OCI-LY1 (cell line): ENCODE results near the gene CCDC192.

Experiments used
- EZH2 ChIP-seq: fragments of 200-600 bp; sonication (generic), shearing (Covaris generic); IDR thresholded peaks from 2 replicates; pipeline ENCODE4 v1.8.0; 2017; ENCODE audit warnings: borderline replicate concordance, mixed run types, mild to moderate bottlenecking, antibody characterized with exemption, low read length, moderate library complexity, mixed read lengths
- TF ChIP-seq, protein P1 (sequence below): fragments of 200-600 bp; sonication (generic), shearing (Covaris generic); IDR thresholded peaks from 2 replicates; pipeline ENCODE4 v1.5.1; 2017; ENCODE audit warnings: mild to moderate bottlenecking, antibody characterized with exemption, low read length, moderate library complexity, mixed read lengths

DNA sequence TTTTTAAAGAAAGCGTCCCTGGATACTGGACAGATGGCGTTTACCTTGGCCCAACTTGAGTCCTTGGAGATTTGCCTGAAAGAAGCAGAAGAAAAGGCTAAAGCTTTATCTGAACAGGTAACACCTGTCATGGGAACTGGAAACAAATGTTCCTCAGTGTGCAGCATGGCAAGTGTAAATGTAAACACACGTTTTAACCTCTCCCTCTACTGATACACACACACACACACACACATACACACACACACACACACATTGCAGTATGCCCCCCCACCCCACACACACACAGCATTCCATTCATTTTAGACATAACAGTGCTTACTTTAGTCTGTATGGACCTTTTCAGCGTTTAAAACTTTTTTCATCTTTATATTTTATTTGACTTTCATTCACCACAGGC, 51.1 kb downstream of the CCDC192 start:
- TF ChIP-seq, protein P1, sequence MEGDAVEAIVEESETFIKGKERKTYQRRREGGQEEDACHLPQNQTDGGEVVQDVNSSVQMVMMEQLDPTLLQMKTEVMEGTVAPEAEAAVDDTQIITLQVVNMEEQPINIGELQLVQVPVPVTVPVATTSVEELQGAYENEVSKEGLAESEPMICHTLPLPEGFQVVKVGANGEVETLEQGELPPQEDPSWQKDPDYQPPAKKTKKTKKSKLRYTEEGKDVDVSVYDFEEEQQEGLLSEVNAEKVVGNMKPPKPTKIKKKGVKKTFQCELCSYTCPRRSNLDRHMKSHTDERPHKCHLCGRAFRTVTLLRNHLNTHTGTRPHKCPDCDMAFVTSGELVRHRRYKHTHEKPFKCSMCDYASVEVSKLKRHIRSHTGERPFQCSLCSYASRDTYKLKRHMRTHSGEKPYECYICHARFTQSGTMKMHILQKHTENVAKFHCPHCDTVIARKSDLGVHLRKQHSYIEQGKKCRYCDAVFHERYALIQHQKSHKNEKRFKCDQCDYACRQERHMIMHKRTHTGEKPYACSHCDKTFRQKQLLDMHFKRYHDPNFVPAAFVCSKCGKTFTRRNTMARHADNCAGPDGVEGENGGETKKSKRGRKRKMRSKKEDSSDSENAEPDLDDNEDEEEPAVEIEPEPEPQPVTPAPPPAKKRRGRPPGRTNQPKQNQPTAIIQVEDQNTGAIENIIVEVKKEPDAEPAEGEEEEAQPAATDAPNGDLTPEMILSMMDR, result no peak
- TF ChIP-seq EZH2, result no peak
